SK-N-SH treated with all-trans-retinoic acid at 6 μM for 48 hours (cell line): Measurements from ENCODE around the gene ADAM23.
A peak's percentile ranks its signal among the peaks of the same experiment; 100 is the strongest.

Source experiments
- ATAC-seq: fragments of 200-7000 bp; cut with Tn5 transposase; 3 replicates; pipeline ENCODE4 v1.9.1; 2020; ENCODE audit warnings: mild to moderate bottlenecking, moderate library complexity
- ARNTL ChIP-seq: fragments of 450-650 bp; formaldehyde crosslinking; IDR thresholded peaks from 2 replicates; pipeline ENCODE4 v1.5.0; 2020; ENCODE audit warnings: low read depth, mild to moderate bottlenecking, moderate library complexity, borderline replicate concordance
- BACH2 ChIP-seq: fragments of 250-450 bp; sonication (Bioruptor Pico); IDR thresholded peaks from 2 replicates; pipeline ENCODE4 v1.9.0; 2021; ENCODE audit warnings: mild to moderate bottlenecking, borderline replicate concordance
- CREB5 ChIP-seq: fragments of 250-450 bp; sonication (Bioruptor Pico); IDR thresholded peaks from 2 replicates; pipeline ENCODE4 v1.5.1; 2020; ENCODE audit warnings: low read depth, mild to moderate bottlenecking, moderate library complexity
- CSDC2 ChIP-seq: fragments of 250-450 bp; sonication (Bioruptor Pico); IDR thresholded peaks from 2 replicates; pipeline ENCODE4 v1.5.0; 2020; ENCODE audit warnings: mild to moderate bottlenecking, moderate library complexity
- CSRNP3 ChIP-seq: fragments of 250-450 bp; sonication (Bioruptor Pico); IDR thresholded peaks from 2 replicates; pipeline ENCODE4 v1.5.1; 2021; ENCODE audit warnings: mild to moderate bottlenecking, moderate library complexity
- ESRRG ChIP-seq: fragments of 250-450 bp; sonication (Bioruptor Pico); IDR thresholded peaks from 2 replicates; pipeline ENCODE4 v1.6.1; 2021; ENCODE audit warnings: mild to moderate bottlenecking
- GLIS3 ChIP-seq: fragments of 250-450 bp; sonication (Bioruptor Pico); IDR thresholded peaks from 2 replicates; pipeline ENCODE4 v1.5.0; 2020; ENCODE audit warnings: mild to moderate bottlenecking, moderate library complexity
- ISL1 ChIP-seq: fragments of 250-450 bp; sonication (Bioruptor Pico); IDR thresholded peaks from 2 replicates; pipeline ENCODE4 v2.1.2; 2022; ENCODE audit warnings: mild to moderate bottlenecking, moderate library complexity
- OSR1 ChIP-seq: fragments of 250-450 bp; sonication (Bioruptor Pico); IDR thresholded peaks from 2 replicates; pipeline ENCODE4 v1.8.0; 2022; ENCODE audit warnings: moderate library complexity, mild to moderate bottlenecking, inconsistent platforms
- PATZ1 ChIP-seq: fragments of 250-450 bp; sonication (Bioruptor Pico); IDR thresholded peaks from 2 replicates; pipeline ENCODE4 v1.8.0; 2020; ENCODE audit warnings: mild to moderate bottlenecking, moderate library complexity, borderline replicate concordance
- POU6F1 ChIP-seq: fragments of 250-450 bp; sonication (Bioruptor Pico); IDR thresholded peaks from 2 replicates; pipeline ENCODE4 v1.8.0; 2021; ENCODE audit warnings: low read depth, mild to moderate bottlenecking, moderate library complexity, borderline replicate concordance
- PPARA ChIP-seq: fragments of 250-450 bp; sonication (Bioruptor Pico); IDR thresholded peaks from 2 replicates; pipeline ENCODE4 v1.5.0; 2020; ENCODE audit warnings: mild to moderate bottlenecking, borderline replicate concordance
- RARB ChIP-seq: fragments of 250-450 bp; sonication (Bioruptor Pico); IDR thresholded peaks from 2 replicates; pipeline ENCODE4 v1.8.0; 2021; ENCODE audit warnings: mild to moderate bottlenecking, moderate library complexity
- TCF4 ChIP-seq: fragments of 250-450 bp; sonication (Bioruptor Pico); IDR thresholded peaks from 2 replicates; pipeline ENCODE4 v1.8.0; 2021; ENCODE audit warnings: mild to moderate bottlenecking, moderate library complexity, borderline replicate concordance
- TSHZ2 ChIP-seq: fragments of 250-450 bp; sonication (Bioruptor Pico); IDR thresholded peaks from 2 replicates; pipeline ENCODE4 v1.5.0; 2020; ENCODE audit warnings: mild to moderate bottlenecking, moderate library complexity
- ZC3H10 ChIP-seq: fragments of 250-450 bp; sonication (Bioruptor Pico); IDR thresholded peaks from 2 replicates; pipeline ENCODE4 v1.5.1; 2021; ENCODE audit warnings: mild to moderate bottlenecking, moderate library complexity
- ZFP3 ChIP-seq: fragments of 250-450 bp; sonication (Bioruptor Pico); IDR thresholded peaks from 2 replicates; pipeline ENCODE4 v1.5.0; 2020; ENCODE audit warnings: mild to moderate bottlenecking, moderate library complexity
- ZFP30 ChIP-seq: fragments of 450-650 bp; formaldehyde crosslinking; IDR thresholded peaks from 2 replicates; pipeline ENCODE4 v1.5.0; 2022; ENCODE audit warnings: mild to moderate bottlenecking, moderate library complexity
- ZNF565 ChIP-seq: fragments of 450-650 bp; formaldehyde crosslinking; conservative IDR thresholded peaks from 2 replicates; pipeline ENCODE4 v1.5.0; 2020; ENCODE audit warnings: low read depth, mild to moderate bottlenecking, moderate library complexity
- ZNF70 ChIP-seq: fragments of 450-650 bp; formaldehyde crosslinking; IDR thresholded peaks from 2 replicates; pipeline ENCODE4 v1.5.0; 2020; ENCODE audit warnings: mild to moderate bottlenecking, moderate library complexity
- ZNF8 ChIP-seq: fragments of 450-650 bp; formaldehyde crosslinking; IDR thresholded peaks from 2 replicates; pipeline ENCODE4 v1.5.0; 2020; ENCODE audit warnings: mild to moderate bottlenecking, moderate library complexity

The ADAM23 gene

GRCh38 chr2:206431439-206431838 lies 11.9 kb upstream of the ADAM23 start (continued):
- TF ChIP-seq PPARA = no peak
- TF ChIP-seq CSDC2 = no peak
- no peak for TF ChIP-seq ZC3H10

GRCh38 chr2:206432193-206433082 lies 10.9 kb upstream of the ADAM23 start:
- no peak; the same call in 2 of the 3 replicates for ATAC-seq
- TF ChIP-seq TSHZ2 (CRISPR knock-in tag) (0 out of 2 replicates have a peak, but pooled peaks have one; percentile 0), ZNF565 (CRISPR knock-in tag) (no peak), ARNTL (no peak), ZFP3 (CRISPR knock-in tag) (no peak), TCF4 (CRISPR knock-in tag) (peak; percentile 82), PATZ1 (CRISPR knock-in tag) (no peak), CSDC2 (no peak), POU6F1 (CRISPR knock-in tag) (no peak)

GRCh38 chr2:206433190-206433589 lies 10.1 kb upstream of the ADAM23 start:
- TF ChIP-seq ARNTL (no peak), OSR1 (no peak), TCF4 (CRISPR knock-in tag) (peak; percentile 68), ZNF70 (CRISPR knock-in tag) (no peak), ZNF8 (CRISPR knock-in tag) (no peak)
- TF ChIP-seq, all 23 proteins: peak for 1

GRCh38 chr2:206433686-206434085 lies 9.6 kb upstream of the ADAM23 start:
- no peak for ATAC-seq
- TF ChIP-seq OSR1 (no peak), ISL1 (CRISPR knock-in tag) (no peak), TSHZ2 (CRISPR knock-in tag) (no peak), TCF4 (CRISPR knock-in tag) (no peak), ZNF8 (CRISPR knock-in tag) (no peak), RARB (no peak), ZNF70 (CRISPR knock-in tag) (no peak), BACH2 (no peak), ZC3H10 (no peak), ZFP3 (CRISPR knock-in tag) (no peak), CSRNP3 (CRISPR knock-in tag) (no peak), CREB5 (CRISPR knock-in tag) (no peak), GLIS3 (CRISPR knock-in tag) (no peak), ARNTL (no peak), ZFP30 (CRISPR knock-in tag) (no peak), ZNF565 (CRISPR knock-in tag) (no peak), PPARA (no peak), ESRRG (no peak)

More at GRCh38 chr2:206433190-206433589, 10.1 kb upstream of the ADAM23 start:
- ATAC-seq = no peak
